Mesodermal cell (in vitro differentiated cells): Measurements from ENCODE around the gene COL6A3.

Experiments used
- H3K27ac ChIP-seq: 2 replicates; pipeline ENCODE4 v1.7.0; 2013; ENCODE audit warnings: mild to moderate bottlenecking, low read depth, low read length, moderate library complexity; ENCODE audit not compliant: severe bottlenecking
- H3K36me3 ChIP-seq: 2 replicates; pipeline ENCODE4 v1.7.1; 2013; ENCODE audit warnings: mild to moderate bottlenecking, low read length, moderate library complexity; ENCODE audit not compliant: control insufficient read depth, insufficient read depth
- H3K4me1 ChIP-seq: one replicate; pipeline ENCODE4 v1.7.1; 2013; ENCODE audit warnings: mild to moderate bottlenecking, low read length; ENCODE audit not compliant: insufficient read depth, control insufficient read depth, poor library complexity, severe bottlenecking
- H3K4me3 ChIP-seq: 2 replicates; pipeline ENCODE4 v1.7.0; 2013; ENCODE audit warnings: low read length, control low read depth, mild to moderate bottlenecking; ENCODE audit not compliant: insufficient read depth, poor library complexity, severe bottlenecking; ENCODE audit errors: extremely low read depth
- H3K9me3 ChIP-seq: 2 replicates; pipeline ENCODE4 v1.7.1; 2013; ENCODE audit warnings: mild to moderate bottlenecking, low read length, moderate library complexity; ENCODE audit not compliant: control insufficient read depth
- WGBS, 2 experiments: methylation state at CpG; one replicate each; pipeline ENCODE4 v1.1.5; 2013; ENCODE audit warnings: missing lambda C conversion rate in 2 of 2; ENCODE audit not compliant: insufficient coverage in 2 of 2; 5-methylcytosine and 5-hydroxymethylcytosine counted together

Gene COL6A3

DNA sequence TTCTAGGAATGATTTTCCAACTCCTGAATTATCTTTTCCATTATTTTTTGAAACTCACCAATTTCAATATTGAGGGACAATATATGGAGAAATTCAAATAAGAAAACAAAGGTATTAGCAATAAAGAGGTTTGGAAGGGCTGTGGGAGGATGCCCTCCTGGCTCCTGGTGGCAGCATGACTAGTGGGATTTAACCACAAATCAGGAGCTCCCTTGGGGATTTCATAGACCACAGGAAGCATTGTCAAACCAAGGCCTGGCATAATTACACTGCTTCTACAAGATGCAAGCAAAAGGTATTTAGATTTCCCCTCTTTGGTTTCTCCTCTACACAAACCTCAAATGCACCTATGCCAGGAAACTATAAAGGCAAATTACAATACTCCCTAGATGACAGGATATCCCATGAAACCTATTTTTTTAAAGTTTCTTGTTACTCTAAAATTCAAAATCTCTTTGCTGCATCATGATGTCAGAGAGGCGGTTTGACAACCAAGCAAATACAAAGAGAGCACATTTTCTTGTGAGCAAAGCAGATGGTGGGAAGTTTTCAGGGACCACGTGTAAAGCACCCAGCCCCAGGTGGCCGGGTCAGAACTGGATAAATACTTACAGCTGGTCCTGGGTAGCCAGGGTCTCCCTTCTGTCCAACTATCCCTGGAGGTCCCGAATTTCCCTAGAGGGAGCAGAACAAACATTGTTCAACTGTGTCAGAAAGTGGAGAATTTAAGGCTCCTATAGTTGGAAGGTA, 67.9 kb downstream of the COL6A3 start:
- WGBS, 2 experiments: 86 to 90% methylated on average over 3 of the region's 4 CpGs
- no peaks in the 10 kb centered on the region for H3K4me1 ChIP-seq
- peaks cover 30% of the 10 kb centered on the region for H3K36me3 ChIP-seq
- H3K4me3 ChIP-seq: no peak overlapping the region
- no peaks in the 10 kb centered on the region for H3K9me3 ChIP-seq
- no peak overlapping the region for H3K27ac ChIP-seq

GRCh38 chr2:237345411-237345810, 68.6 kb downstream of the COL6A3 start:
- no peak overlapping the region for H3K27ac ChIP-seq
- H3K4me1 ChIP-seq: no peaks in the 10 kb centered on the region
- H3K36me3 ChIP-seq: peaks cover 34% of the 10 kb centered on the region
- WGBS, 2 experiments: 87 to 89% methylated on average over 7 of the region's 7 CpGs
- H3K4me3 ChIP-seq: no peak overlapping the region
- no peaks in the 10 kb centered on the region for H3K9me3 ChIP-seq

GRCh38 chr2:237344942-237345341, 69.0 kb downstream of the COL6A3 start:
- Histone ChIP-seq H3K4me3 (no peak overlapping the region), H3K9me3 (no peaks in the 10 kb centered on the region), H3K27ac (no peak overlapping the region), H3K36me3 (peaks cover 33% of the 10 kb centered on the region), H3K4me1 (no peaks in the 10 kb centered on the region)
- WGBS, 2 experiments: 92 to 98% methylated on average over 6 of the region's 6 CpGs

- Histone ChIP-seq H3K4me3 (no peak overlapping the region), H3K36me3 (peaks cover 36% of the 10 kb centered on the region), H3K27ac (no peak overlapping the region), H3K9me3 (no peaks in the 10 kb centered on the region), H3K4me1 (no peaks in the 10 kb centered on the region)
- WGBS, 2 experiments: 93% methylated on average over 7 to 9 of the region's 9 CpGs
These were observed 70.0 kb downstream of the COL6A3 start for GRCh38 chr2:237343993-237344392.

DNA sequence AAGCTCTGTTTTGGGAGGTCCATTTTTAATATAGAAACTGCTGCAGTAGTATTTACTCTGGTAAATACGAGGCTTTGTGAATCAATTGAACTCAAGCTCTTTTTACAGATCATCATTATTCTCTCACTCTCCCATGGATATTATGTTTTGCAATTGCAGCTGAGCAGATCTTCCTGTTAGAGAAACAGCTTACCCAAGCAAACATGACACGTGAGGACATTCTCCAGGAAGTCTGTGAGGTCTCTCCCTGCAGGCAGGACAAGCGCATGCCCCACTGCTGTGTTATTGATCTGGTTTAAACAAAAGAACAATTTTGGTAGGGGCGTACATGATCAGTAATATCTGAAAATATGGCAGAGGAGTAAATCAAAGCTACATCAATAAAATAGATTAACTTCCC, 72.1 kb downstream of the COL6A3 start:
- H3K27ac ChIP-seq: no peak overlapping the region
- WGBS, 2 experiments: 67 to 88% methylated on average over 1 to 2 of the region's 4 CpGs
- no peaks in the 10 kb centered on the region for H3K4me1 ChIP-seq
- peaks cover 28% of the 10 kb centered on the region for H3K36me3 ChIP-seq
- no peak overlapping the region for H3K4me3 ChIP-seq
- no peaks in the 10 kb centered on the region for H3K9me3 ChIP-seq

GRCh38 chr2:237337586-237337985, 76.4 kb downstream of the COL6A3 start:
- no peak overlapping the region for H3K27ac ChIP-seq
- no peaks in the 10 kb centered on the region for H3K9me3 ChIP-seq
- no peak overlapping the region for H3K4me3 ChIP-seq
- H3K36me3 ChIP-seq: peaks cover 46% of the 10 kb centered on the region
- WGBS, 2 experiments: 85 to 94% methylated on average over 5 to 7 of the region's 7 CpGs
- H3K4me1 ChIP-seq: no peaks in the 10 kb centered on the region

DNA sequence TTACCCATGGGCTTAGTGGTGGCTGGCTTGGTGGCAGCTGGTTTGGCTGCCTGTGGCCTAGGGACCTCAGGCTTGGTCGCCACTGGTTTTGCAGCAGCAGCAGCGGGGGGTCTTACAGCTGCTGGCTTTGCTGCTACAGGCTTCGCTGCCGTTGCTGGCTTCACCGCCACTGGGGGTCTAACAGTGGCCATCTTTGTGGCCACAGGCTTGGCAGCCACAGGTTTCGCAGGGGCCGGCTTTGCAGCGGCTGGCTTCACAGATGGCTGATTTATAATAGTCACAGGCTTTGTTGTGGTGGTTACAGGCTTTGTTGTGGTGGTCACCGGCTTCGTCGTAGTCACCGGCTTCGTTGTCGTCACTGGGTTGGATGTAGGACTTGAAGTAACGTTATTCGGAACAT, 77.8 kb downstream of the COL6A3 start:
- Histone ChIP-seq H3K27ac (no peak overlapping the region), H3K9me3 (no peaks in the 10 kb centered on the region), H3K4me1 (no peaks in the 10 kb centered on the region), H3K4me3 (no peak overlapping the region), H3K36me3 (peaks cover 45% of the 10 kb centered on the region)
- WGBS, 2 experiments: 92 to 96% methylated on average over 8 to 14 of the region's 16 CpGs

DNA sequence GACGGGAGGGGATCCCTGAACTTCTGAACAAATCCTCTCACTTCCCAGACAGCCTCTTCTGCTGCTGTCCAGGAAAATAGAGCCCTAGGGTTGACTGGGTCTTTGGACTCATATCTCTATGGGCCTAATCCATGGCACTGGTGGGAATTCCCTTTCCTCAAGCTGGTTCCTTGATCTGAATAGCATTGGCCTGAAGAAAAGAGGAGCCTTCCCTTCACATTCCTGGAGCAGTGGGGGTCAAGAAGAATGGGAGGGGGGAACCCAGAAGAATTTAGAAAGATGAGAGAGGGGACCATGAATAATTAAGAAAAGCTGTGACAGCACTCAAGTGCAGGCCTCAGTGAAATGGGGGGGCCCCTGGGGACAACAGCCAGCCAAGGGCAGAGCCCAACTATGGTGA, 80.2 kb downstream of the COL6A3 start:
- peaks cover 31% of the 10 kb centered on the region for H3K36me3 ChIP-seq
- WGBS, 2 experiments: 89% methylated on average over 1 of the region's 1 CpG; no CpG with 5 or more reads in 1 of the 2 experiments
- H3K9me3 ChIP-seq: no peaks in the 10 kb centered on the region
- no peaks in the 10 kb centered on the region for H3K4me1 ChIP-seq
- H3K27ac ChIP-seq: no peak overlapping the region
- no peak overlapping the region for H3K4me3 ChIP-seq

DNA sequence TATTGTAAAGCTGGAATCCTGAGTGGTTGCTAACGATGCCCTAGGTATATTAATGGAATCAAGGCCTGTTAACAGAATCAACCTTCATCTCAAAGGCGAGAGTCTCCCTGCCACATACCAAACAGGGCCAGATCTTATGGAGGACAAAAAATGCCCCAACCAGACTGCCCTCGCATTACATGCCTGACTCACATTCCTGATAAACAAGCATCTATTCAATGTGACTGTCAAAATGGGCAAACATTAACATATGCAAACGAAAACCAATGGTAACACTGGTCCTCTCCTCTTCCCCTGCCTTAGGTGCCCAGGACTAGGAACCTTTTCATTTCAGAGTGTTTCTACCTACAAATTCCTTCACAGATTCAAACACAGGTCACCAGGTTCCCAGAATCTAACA, 83.4 kb downstream of the COL6A3 start:
- WGBS, 2 experiments: 53% methylated on average over 3 to 4 of the region's 4 CpGs
- peaks cover 20% of the 10 kb centered on the region for H3K36me3 ChIP-seq
- no peaks in the 10 kb centered on the region for H3K9me3 ChIP-seq
- no peak overlapping the region for H3K4me3 ChIP-seq
- H3K27ac ChIP-seq: no peak overlapping the region
- H3K4me1 ChIP-seq: no peaks in the 10 kb centered on the region

GRCh38 chr2:237327175-237327950, 86.6 kb downstream of the COL6A3 start:
- Histone ChIP-seq H3K27ac (peak overlapping the region; percentile 7), H3K4me3 (no peak overlapping the region), H3K4me1 (no peaks in the 10 kb centered on the region), H3K36me3 (peaks cover 2% of the 10 kb centered on the region), H3K9me3 (no peaks in the 10 kb centered on the region)
- WGBS, 2 experiments: 95 to 99% methylated on average over 11 to 12 of the region's 14 CpGs
